Measurements from ENCODE around the gene LY6G5B.
"Not testable (repeated sequence)": the region's sequence is repeated elsewhere in the genome, so short reads cannot be mapped to it uniquely, and the experiment has no call there.

LY6G5B gene

GRCh38 chr6:31691078-31691463 is 21.3 kb downstream of the LY6G5B start:
- DNase-seq (ENCODE audit: low read depth), result no peak

- no peak for DNase-seq (ENCODE audit: low read depth)
These were observed 21.9 kb downstream of the LY6G5B start for GRCh38 chr6:31691564-31692108.

- DNase-seq (ENCODE audit: low read depth), result no peak
These were observed 22.6 kb downstream of the LY6G5B start for GRCh38 chr6:31692353-31692752.

GRCh38 chr6:31692886-31693285 is 23.1 kb downstream of the LY6G5B start:
- no peak for DNase-seq (ENCODE audit: low read depth)

- DNase-seq (ENCODE audit: low read depth), result no peak
These were observed 23.8 kb downstream of the LY6G5B start for GRCh38 chr6:31693535-31693934.

GRCh38 chr6:31697555-31697954 is 27.8 kb downstream of the LY6G5B start:
- no peak for DNase-seq (ENCODE audit: low read depth)

GRCh38 chr6:31700740-31701401 is 31.1 kb downstream of the LY6G5B start:
- no peak for DNase-seq (ENCODE audit: low read depth)

- DNase-seq (ENCODE audit: low read depth), result no peak
These were observed 32.1 kb downstream of the LY6G5B start for GRCh38 chr6:31701666-31702404.

GRCh38 chr6:31702405-31702818 is 32.6 kb downstream of the LY6G5B start:
- DNase-seq (ENCODE audit: low read depth), result no peak

GRCh38 chr6:31702819-31703716 is 33.3 kb downstream of the LY6G5B start, which contains the start of gene ABHD16A:
Gene ABHD16A (minus strand): TSS chr6:31703324. CDS start chr6:31703281, 43 bp downstream.
- peak; percentile 86 for DNase-seq (ENCODE audit: low read depth)

GRCh38 chr6:31705931-31706330 is 36.2 kb downstream of the LY6G5B start:
- no peak for DNase-seq (ENCODE audit: low read depth)

- DNase-seq (ENCODE audit: low read depth), result no peak
These were observed 36.8 kb downstream of the LY6G5B start, which contains the start of gene LY6G6F for GRCh38 chr6:31706599-31706998. Gene LY6G6F (plus strand): TSS chr6:31706866. CDS start chr6:31706907, 41 bp downstream.

GRCh38 chr6:31707701-31708100 is 37.9 kb downstream of the LY6G5B start:
- no peak for DNase-seq (ENCODE audit: low read depth)

GRCh38 chr6:31708224-31708623 is 38.4 kb downstream of the LY6G5B start:
- DNase-seq (ENCODE audit: low read depth), result no peak

GRCh38 chr6:31709157-31709556 is 39.4 kb downstream of the LY6G5B start:
- not testable (repeated sequence) for DNase-seq (ENCODE audit: low read depth)

GRCh38 chr6:31710523-31711219 is 40.9 kb downstream of the LY6G5B start:
- DNase-seq (ENCODE audit: low read depth), result no peak

- DNase-seq (ENCODE audit: low read depth), result no peak
These were observed 41.5 kb downstream of the LY6G5B start for GRCh38 chr6:31711233-31711632.

GRCh38 chr6:31712296-31712695 is 42.5 kb downstream of the LY6G5B start:
- DNase-seq (ENCODE audit: low read depth), result no peak

GRCh38 chr6:31713465-31713864 is 43.7 kb downstream of the LY6G5B start:
- DNase-seq (ENCODE audit: low read depth), result no peak

GRCh38 chr6:31713991-31714684 is 44.4 kb downstream of the LY6G5B start:
- DNase-seq (ENCODE audit: low read depth), result no peak
